Stimulated activated CD8-positive, alpha-beta memory T cell treated with anti-CD3 and anti-CD28 coated beads, Interleukin-12 subunit alpha, Interleukin-12 subunit beta, amount 100 ng/mL, for 1 hour (primary cell): Measurements from ENCODE around the gene ZNF775.

Experiments
- DNase-seq: peaks from one replicate; pipeline ENCODE4 v3.0.0-alpha.2; 2020; ENCODE audit warnings: low read depth

Gene ZNF775

DNA sequence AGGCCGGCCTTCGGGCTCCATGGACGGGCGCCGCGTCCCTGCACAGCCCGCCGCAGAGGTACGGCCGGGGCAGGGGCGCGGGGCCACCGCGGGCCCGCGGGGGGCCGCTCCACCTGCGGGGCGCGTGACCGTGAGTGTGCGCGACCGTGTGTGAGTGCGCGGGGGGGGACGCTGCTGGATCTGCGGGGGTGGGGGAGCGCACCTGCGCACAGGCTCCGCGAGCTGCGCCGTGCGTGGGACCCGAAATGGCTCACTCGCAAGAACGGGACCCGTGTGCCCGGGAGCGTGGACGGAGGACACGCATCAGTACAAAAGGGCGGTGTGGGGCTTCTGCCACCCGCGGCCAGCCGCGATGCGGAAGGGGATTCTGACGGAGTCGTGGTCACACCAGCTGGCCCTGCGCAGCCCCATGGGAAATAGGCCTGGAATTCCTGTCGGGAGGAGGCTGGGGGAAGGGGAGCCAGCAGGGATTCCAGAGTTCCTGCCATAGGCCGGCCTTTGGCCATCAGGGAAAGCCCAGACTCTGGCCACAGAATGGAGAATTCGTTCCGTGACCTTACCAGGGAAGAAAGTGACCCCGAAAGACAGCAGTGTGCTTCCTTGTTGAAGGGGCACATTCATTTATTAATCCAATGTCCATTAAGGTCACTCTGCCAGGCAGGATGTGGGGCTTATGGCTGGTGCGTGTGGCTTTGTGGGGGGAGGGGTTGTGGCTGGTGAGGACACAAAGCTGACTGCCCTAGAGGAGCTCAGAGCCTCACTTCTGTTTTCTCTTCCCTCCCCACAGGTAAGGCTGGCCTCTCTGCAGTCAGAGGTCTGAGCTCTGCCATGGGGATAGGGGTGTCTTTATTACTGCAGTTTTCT lies 10.0 kb upstream of the ZNF775 start:
- DNase-seq, result no peak

DNA sequence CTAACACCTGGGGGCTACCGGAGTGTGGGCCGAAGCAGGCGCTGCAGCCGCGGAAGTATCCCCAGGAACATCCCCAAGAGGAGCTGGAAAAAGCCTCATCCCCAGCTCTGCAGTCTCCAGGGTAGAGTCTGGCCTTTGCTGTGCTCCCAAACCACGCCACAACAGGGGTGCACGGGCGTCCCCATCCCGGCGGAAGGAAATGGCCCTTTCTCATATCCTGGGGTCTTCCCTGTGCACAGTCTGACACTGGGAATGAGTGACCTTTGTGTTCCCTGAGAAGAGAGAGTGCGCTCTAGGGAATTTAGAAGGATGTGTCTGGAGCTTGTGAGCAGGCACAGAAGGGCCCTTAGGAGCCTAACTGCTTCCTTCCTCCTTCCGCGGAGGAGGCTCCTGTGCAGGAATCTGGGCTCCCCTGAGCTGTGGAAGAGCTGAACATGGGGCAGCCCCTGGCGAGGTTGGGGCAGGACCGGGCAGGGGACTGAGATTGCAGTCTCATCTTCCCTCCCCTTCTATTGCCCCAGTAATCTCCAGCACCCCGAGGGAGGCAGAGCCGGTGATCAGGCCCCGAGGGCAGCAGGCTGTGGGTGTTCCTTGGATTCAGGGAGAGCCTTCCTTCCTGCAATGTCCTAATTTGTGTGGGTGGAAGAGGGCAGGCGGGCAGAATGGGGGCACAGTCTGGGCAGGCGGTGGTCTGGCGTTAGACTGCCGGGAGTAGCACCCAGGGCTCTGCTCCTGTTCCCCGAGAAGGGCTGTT lies 9.2 kb upstream of the ZNF775 start:
- DNase-seq, result no peak

DNA sequence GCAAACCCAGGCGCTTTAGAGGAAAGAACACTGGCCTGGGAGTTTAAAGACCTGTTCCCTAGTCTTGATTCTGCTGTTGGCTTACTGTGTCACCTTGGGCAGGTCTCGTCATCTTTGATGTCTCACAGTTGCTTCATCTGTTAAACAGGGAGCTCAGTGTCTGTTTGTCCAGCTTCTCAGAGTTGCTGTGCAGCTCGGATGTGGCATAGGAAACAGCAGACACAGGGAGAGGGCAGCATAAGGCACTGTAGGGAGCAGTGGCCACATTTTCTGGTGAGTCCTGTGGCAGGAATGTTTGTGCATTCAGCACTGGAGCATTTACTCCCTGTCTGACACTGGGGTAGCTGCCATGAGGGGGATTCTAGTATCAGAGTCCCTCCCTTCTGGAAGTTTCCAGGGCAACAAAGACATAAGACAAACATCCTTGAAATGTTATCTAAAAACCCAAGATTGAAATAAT lies 8.5 kb upstream of the ZNF775 start:
- DNase-seq, result no peak

DNA sequence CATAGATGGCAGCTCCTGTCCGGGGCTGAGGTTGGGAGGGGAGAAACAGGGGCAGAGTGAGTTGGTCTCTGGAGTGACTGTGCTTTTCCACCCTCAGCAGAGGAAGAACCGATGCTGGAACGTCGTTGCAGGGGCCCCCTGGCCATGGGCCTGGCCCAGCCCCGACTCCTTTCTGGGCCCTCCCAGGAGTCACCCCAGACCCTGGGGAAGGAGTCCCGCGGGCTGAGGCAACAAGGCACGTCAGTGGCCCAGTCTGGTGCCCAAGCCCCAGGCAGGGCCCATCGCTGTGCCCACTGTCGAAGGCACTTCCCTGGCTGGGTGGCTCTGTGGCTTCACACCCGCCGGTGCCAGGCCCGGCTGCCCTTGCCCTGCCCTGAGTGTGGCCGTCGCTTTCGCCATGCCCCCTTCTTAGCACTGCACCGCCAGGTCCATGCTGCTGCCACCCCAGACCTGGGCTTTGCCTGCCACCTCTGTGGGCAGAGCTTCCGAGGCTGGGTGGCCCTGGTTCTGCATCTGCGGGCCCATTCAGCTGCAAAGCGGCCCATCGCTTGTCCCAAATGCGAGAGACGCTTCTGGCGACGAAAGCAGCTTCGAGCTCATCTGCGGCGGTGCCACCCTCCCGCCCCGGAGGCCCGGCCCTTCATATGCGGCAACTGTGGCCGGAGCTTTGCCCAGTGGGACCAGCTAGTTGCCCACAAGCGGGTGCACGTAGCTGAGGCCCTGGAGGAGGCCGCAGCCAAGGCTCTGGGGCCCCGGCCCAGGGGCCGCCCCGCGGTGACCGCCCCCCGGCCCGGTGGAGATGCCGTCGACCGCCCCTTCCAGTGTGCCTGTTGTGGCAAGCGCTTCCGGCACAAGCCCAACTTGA lies 7.8 kb upstream of the ZNF775 start:
- no peak for DNase-seq

DNA sequence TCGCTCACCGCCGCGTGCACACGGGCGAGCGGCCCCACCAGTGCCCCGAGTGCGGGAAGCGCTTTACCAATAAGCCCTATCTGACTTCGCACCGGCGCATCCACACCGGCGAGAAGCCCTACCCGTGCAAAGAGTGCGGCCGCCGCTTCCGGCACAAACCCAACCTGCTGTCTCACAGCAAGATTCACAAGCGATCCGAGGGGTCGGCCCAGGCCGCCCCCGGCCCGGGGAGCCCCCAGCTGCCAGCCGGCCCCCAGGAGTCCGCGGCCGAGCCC lies 7.2 kb upstream of the ZNF775 start:
- no peak for DNase-seq

DNA sequence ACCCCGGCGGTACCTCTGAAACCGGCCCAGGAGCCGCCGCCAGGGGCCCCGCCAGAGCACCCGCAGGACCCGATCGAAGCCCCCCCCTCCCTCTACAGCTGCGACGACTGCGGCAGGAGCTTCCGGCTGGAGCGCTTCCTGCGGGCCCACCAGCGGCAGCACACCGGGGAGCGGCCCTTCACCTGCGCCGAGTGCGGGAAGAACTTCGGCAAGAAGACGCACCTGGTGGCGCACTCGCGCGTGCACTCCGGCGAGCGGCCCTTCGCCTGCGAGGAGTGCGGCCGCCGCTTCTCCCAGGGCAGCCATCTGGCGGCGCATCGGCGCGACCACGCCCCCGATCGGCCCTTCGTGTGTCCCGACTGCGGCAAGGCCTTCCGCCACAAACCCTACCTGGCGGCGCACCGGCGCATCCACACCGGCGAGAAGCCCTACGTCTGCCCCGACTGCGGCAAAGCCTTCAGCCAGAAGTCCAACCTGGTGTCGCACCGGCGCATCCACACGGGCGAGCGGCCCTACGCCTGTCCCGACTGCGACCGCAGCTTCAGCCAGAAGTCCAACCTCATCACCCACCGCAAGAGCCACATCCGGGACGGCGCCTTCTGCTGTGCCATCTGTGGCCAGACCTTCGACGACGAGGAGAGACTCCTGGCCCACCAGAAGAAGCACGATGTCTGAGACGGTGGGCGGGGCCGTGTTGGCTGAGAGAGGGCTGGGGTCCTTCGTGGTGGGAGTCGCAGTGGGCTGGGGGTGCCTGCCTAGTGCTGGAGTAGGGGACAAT lies 6.7 kb upstream of the ZNF775 start:
- DNase-seq, result no peak

DNA sequence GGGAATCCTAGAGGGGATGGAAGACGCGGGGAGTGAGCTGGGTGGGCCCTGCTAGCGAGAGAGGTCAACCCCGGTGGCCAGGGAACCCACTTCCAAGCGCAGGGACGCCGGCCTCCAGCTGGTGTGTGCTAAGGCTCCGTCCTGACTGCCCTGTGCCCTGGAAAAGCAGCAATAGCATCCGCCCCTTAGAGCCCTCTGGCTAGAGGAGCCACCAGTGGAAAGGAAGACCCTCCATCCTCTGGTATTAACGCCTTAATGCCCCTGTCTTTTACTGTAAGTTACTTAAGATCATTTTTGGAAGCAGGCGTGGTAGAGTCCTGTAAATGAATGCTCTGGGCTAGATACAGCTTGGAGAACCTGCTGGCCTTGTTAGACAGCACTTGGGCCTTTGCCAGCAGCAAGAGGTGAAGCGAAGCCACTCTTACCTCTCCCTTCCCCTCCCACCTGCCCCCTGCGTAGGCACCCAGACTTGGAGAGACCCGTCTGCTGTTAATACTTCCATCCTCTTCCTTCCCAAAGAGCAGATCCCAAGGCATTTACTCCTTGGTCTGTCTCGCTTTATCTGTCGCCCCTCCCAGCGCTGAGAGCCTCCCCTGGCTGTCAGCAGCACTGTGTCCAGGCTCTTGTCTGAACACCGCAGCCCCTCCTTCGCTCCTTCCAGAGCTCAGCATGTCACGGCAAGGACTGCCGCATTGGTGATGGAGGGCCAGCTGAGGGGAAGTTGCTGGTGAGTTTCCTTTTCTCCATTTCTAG lies 5.9 kb upstream of the ZNF775 start:
- DNase-seq, result no peak

DNA sequence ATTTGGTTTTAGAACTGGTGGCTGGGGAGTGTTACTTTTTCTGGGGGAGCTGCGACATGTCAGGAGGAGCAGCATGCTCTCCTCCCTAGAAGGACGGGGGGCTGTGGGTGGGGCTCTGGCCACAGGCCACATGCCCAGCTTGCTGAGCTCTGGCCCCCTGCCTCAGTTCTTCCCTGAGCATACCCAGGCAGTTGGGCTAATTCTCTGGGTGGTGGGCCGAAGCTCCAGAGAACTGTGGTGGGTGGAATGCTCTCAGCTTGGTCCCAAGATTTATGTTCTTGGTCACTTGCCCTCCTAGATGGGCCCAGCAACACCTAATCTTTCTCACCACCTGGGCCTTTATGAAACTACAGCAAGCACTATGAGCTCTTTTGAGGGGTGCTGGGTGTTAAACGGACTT lies 5.1 kb upstream of the ZNF775 start:
- no peak for DNase-seq

DNA sequence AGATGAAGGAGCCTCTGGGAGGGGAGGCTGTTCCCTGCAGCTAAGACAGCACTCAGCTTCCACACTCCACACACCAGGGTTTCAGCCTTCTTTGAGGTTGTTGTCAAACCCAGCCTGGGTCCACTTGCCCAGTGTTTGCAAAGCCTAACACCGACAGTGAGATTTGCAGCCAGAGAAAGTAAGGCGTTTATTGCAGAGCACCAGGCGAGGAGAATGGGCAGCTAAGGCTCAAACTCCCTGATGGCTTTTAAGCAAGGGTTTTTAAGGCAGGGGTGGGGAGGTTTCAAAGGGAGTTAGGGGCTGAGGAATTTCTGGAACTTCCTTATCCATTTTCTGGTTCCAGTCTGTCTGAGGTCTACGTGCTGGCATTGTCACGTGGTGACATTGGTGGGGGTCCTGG lies 4.7 kb upstream of the ZNF775 start:
- no peak for DNase-seq

DNA sequence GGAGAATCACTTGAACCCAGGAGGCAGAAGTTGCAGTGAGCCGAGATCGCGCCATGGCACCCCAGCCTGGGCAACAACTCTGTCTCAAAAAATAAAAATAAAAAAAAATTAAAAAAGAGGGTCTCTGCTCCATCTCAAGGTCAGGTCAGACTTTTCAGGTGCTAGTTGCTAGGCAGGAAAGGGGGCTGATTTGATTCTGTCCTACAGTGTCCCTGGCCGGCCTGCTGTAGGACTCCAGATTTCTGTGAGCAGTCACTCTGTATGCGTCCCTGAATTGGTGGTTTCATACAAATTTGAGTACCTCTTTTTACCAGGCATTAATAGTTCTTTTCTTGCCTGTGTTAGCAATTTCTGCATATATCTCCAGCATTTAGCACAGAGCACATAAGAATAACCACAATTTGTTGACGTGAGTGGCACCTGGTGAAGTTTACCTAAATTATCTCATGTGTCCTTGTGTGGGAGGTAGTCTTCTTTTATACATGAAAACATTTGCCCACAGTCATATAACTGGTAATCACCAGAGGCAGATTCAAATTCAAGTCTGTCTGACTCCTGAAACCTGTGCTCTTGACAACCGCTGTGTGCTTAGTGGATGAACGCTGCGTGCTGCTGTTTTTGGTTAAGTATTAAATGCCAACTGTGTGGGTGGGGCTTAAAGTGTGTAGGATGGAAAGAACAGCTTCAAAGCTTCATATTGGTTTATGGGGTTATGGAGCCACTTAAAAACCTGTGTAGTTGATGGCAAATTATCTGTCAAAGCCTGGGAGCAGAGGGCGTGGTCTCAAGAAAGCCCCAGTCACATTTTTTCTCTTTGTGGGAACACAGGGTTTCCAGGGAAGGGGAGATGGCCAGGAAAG lies 3.2 kb upstream of the ZNF775 start:
- no peak for DNase-seq

DNA sequence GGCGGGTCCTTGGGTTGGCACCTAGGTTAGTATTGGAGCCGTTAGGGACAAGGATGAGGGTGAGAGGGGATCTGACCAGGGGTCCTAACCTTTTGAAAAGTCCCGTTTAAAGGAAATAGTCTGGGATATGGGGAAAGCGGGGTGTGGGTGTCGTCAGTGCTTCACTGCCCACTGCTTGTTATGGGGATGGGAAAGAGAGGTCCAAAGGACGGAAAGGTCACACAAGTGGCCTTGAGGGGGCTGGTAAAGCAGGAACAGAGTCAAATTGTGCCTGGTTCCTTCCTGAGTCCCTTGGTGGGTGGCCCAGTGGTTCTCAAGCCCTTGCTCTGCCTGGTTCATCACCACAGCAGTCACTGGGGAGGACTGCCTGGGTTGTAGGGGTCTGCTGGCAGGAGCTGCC lies 2.6 kb upstream of the ZNF775 start:
- no peak for DNase-seq

DNA sequence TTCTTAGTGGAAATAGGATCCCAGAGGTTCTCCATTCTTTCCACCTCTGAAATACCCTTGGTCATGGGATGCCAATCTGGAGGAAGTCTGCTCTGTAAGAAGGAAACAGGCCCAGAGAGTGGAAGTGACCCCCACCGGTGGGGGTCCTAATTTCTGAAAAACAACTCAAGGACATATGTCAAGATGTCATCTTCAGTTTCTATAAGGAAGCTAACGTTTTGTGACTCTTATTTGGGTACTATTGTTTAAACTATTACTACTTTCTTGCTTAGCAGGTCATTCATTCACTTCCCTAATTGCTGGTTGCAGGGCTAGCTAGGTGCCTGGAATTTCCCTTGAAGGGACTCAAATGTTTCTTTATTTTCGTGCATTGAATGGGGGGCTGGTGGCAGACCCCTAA lies 1.9 kb upstream of the ZNF775 start:
- no peak for DNase-seq

DNA sequence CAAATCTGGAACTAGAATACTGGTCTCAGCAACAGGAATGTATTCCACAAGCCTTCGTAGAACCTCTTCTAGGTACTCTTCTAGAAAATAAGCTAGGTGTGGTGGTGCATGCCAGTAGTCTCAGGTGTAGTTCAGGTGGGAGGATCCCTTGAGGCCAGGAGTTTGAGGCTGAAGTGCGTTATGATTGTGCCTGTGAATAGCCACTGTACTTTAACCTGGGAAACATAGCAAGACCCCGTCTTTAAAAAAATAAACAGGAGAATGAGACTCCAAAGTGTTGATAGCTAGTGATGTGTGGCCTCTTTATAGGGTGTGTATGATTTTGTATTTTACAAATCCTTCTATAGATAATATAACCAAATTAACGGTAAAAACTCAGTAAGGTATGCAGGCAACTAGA lies 1.5 kb upstream of the ZNF775 start:
- no peak for DNase-seq

DNA sequence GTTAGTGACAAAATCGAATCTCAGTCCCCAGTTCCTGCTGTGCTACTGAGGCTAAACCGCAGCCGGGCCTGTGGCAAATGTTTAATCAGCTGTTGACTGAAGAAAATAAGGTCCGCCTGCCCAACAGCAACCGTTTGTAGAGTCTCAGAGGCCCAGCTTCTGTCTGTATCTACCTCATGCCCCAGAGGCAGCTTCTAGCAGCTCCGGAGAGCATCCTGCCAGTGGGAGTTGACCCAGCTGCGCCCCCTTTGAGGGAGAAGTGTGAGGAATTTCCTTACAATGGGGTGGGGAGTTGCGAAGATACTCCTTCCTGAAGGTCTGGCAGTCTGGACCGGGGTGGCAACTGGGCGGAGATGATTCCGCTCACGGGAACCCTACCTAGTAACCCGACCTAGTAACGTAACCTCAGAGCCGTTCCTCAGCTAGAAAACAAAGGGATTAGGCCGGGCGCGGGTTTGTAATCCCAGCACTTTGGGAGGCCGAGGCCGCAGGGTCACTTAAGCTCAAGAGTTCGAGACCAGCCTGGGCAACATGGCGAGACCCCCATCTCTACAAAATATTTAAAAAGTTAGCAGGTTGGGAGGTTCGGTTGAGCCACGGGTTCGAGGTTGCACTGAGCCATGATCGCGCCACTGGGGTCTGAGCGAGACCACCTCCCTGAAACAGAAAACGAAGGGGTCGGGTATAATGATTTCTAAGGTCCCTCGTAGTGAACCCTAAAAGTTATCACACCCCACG lies 846 bp upstream of the ZNF775 start:
- DNase-seq, result no peak

DNA sequence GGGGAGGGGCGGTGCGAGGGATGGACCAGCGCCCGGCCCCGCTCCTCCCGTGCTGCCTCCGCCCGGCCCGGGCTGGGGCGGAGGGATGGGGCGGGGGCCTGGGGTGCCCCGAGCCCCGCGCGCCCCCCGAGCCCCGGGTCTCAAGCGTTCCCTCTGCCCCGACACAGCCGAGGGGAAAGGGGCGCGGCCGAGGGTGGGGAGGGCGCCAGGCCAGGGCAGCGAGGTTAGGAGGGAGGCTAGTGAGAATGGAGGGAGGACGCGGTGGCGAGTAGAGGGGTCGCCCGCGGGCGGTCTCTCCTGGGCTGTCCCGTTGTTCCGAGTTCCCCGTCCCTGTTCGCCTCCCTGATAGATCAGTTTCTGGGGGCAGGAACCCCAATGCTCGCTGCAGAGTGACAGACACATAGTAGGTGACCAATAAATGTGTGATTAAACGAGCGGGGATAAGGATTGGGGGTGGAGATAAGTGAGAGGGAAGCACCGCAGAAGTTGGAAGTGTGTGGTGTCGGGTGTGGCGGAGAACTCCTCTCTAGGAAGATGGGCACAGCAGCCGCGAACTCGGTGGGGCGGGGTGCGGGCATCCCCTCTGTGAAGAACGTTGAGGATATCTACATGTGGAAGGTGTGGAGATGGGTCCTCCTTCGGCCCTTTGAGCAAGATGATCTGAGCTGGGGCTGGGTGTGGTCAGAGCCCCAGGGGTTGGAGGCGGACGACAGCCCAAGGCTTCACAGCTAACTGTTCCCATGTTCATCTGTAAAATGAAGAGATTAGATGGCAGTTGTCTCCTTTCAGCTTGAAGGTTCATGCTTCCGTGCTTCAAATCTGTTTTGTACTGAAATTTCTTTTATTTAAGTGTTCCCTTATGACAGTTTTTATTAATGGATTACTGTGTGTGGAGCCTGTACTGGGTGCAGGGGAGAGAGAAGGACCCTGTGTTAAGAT lies 580 bp downstream of the ZNF775 start:
- DNase-seq, result no peak

DNA sequence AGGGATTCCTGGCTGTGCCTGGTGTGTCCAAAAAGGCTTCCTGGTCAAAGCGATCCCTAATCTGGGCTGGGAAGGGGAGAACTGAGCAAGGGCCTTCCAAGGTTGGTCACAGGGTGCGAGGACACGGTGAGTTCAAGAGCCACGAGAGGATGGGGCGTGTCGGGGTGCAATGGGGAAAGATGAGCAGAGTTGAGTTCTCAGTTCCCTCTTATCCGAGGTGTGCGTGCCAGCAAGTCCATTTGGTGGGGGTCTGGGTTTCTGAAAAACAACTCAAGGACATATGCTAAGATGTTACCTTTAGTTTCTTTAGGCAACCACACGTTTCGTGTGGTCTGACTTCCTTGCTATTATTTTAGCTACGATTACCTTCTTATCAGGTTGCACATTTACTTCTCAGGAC lies 1.3 kb downstream of the ZNF775 start:
- no peak for DNase-seq

DNA sequence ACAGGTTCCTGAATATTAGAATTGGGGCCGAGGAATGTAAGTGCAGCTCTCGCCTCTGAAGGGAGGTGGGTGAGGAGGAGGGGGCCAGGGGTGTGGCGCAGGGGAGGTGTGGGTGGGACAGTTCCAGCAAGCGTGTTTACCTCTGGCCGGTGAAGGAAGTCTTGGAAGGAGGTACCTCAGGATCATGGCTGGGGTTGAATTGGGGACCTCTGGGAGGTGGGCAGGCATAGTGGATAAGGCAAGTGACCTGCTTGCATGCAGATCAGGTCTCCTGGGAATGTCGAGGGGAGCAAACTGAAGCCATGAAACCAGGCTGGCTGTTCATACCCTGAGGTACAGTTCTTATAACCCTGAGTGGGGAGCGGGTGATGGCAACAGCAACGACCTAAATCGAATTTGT lies 2.0 kb downstream of the ZNF775 start:
- no peak for DNase-seq

DNA sequence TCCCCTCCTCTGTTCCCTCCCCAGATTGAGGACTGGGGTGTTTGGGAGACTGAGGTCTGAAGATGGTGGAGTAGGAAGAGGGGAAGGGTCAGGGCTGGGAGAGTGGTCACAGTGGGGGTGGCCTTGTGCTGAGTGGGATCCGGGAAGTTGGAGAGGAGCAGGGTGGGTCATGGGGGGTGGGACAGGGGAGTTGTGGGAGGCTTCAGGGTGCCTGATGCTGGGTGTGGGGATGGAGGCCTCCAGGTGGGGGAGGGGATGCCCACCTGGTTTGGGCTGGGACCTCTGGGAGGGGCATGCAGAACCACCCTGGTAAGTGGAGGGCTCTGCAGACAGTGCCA lies 2.6 kb downstream of the ZNF775 start:
- DNase-seq, result no peak
